GM18511 (cell line): Measurements from ENCODE around the gene MINDY4.

Experiments
- ATAC-seq: cut with Tn5 transposase; IDR thresholded peaks from one replicate; pipeline ENCODE4 v1.9.1; 2021; ENCODE audit warnings: mild to moderate bottlenecking, moderate library complexity; ENCODE audit not compliant: unreplicated experiment

The MINDY4 gene

GRCh38 chr7:30771174-30771879 is at the start of gene MINDY4:
Gene MINDY4, plus strand, starts transcription at chr7:30771417. Its CDS starts 77 bp downstream, at chr7:30771494.
- ATAC-seq = peak; percentile 90

DNA sequence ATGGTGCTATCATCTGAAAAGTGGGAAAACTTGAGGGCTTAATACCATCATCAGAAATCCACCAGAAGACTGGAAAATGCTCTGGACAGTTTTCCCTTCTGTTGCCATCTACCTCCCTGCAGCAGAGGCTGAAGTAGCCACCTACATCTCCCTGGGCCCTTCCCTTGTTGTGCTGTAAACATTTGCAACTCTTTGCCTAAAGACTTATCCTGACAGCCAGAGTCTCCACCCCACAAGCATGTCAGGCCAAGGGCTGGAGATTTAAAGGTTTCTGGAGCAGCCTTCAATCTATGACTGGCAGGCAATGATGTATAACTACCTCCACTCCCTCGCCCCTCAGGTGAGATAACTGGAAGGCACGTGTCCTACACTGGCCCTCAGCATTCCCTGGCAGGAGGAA is 49.0 kb upstream of the MINDY4 start:
- ATAC-seq = no peak

DNA sequence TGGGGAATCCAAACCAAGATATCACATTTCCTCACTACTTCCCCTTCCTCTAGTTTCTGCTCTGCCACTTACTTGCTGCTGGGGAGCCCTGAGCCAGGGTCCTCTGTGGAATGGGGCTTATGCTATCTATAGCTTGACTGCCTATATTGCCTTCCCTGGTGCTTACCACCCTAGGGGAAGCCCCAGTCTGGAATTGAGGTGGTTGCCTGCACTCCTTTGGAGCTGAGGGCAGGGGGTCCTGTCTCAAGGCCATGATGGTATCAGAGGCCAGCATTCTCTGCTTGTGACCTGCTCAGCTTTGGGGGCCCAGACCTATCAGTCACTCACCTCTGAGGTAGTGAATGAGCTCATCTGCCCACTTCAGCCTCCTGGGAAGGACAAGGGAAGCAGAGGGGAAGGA is 48.5 kb upstream of the MINDY4 start:
- no peak for ATAC-seq

GRCh38 chr7:30723776-30724175 is 47.4 kb upstream of the MINDY4 start:
- no peak for ATAC-seq

DNA sequence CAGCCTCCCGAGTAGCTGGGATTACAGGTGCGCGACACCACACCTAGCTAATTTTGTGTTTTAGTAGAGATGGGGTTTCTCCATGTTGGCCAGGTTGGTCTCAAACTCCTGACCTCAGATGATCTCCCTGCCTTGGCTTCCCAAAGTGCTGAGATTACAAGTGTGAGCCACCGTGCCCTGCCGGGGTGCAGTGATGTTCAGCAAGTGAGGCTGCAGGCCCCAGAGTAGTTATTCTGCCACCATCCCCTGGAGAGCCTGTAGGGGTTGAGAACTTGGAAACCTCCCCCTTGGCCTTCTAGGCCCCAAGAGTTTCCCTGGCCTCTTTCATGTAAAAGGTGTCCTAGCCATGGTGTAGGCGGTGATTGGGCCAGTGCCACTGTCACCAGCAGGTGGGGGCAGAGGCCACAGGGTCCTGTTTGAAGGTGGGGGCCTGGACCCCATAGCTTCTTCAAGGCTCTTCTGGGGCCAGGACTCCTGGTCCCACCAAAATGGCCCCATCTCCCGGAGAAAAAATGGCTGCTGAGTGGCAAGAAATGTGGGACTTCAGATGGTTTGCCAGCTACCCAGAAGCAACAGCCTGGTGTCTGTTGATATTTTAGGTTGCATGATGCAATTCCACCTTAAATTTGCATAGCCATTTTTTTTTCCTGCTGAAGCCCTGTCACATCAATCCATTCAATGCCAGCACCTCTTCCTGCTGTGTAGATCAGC is 44.8 kb upstream of the MINDY4 start:
- peak; percentile 20 for ATAC-seq

- peak; percentile 76 for ATAC-seq
These were observed 43.9 kb upstream of the MINDY4 start for GRCh38 chr7:30727061-30727945.

DNA sequence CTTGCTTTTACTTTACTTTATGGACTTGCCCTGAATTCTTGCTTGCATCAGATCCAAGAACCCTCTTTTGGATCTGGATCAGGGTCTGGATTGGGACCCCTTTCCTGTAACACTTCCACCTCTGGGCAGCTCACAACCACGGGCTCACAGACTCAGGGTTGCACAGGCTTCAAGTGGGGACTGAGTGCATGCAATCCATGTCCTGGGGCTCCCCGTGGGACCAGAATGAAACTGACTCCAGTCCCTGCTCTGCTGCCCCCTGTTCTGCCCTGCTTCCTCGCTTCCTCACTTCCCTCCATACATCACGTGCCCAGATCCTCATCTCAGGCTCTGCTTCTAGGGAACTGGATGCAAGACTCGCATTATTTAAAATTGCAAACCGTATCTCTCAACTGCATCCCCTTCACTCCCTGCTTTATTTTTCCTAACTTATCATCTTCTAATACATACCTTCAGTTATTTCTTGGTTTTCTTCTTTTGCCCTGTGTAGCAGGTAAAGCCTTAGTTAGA is 42.6 kb upstream of the MINDY4 start:
- ATAC-seq = no peak

GRCh38 chr7:30729642-30730041 is 41.6 kb upstream of the MINDY4 start:
- ATAC-seq = no peak

DNA sequence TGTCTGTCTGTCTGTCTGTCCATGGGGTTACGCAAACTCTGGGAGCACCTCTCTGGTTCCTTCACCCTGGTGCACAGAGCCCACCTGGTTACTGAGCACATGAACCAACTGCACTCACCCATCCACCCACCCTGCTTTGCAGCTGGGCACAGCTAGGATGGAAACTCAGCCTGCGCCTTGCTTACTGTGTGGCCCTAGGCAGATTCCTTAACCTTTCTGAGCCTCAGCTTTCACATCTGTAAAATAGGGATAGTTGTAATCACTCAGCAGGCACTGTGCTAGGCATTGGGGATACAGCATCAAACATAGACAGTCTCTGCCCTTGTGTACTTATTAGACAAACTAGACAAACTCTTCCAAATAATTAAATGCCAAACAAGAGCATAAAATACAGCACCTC is 41.1 kb upstream of the MINDY4 start:
- ATAC-seq = no peak

DNA sequence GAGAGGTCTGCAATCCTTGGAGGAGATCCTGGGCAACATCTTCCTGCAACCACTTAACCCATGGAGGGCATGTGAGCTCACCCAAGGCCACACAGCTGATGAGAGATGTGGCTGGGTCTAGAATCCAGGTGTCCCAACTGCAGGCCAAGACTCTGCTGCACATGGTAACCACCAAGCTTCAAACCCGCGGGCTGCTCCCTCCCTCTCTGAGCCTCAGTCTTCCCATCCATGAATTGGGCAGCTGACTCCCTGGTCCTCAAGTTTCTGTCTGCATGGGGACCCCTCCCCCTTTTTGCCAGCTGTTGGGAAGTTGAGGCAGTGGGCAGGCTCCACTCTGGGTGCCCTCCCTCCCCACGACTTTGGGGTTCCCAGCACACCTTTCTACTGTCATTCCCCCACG is 40.2 kb upstream of the MINDY4 start:
- ATAC-seq = no peak

DNA sequence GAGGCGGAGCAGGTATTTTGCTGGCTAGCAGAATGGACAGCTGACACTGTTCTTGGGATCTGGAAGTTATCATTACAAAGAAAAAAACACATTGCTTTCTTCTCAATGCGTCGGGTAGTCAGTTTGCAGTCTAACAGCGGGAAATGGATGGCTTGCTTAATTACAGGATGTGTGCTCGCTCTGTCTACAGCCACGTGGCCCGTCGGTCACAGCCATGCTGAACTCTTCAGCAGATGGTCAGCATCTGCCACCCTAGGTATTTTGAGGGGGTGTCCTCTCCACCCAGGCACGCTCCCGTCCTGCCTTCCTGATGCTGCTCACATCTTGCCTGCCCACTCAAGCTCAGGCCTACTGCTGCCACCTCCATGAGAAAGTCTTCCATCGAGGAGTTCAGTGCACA is 39.6 kb upstream of the MINDY4 start:
- ATAC-seq = no peak

GRCh38 chr7:30732606-30733005 is 38.6 kb upstream of the MINDY4 start:
- ATAC-seq = no peak

GRCh38 chr7:30733216-30733615 is 38.0 kb upstream of the MINDY4 start:
- ATAC-seq = no peak

- no peak for ATAC-seq
These were observed 37.5 kb upstream of the MINDY4 start for GRCh38 chr7:30733691-30734090.

GRCh38 chr7:30734497-30734896 is 36.7 kb upstream of the MINDY4 start:
- ATAC-seq = no peak

- ATAC-seq = no peak
These were observed 35.6 kb upstream of the MINDY4 start for GRCh38 chr7:30735631-30736030.

- no peak for ATAC-seq
These were observed 34.9 kb upstream of the MINDY4 start for GRCh38 chr7:30736291-30736690.

- no peak for ATAC-seq
These were observed 32.9 kb upstream of the MINDY4 start for GRCh38 chr7:30738026-30738915.

- no peak for ATAC-seq
These were observed 31.5 kb upstream of the MINDY4 start for GRCh38 chr7:30739691-30740090.

DNA sequence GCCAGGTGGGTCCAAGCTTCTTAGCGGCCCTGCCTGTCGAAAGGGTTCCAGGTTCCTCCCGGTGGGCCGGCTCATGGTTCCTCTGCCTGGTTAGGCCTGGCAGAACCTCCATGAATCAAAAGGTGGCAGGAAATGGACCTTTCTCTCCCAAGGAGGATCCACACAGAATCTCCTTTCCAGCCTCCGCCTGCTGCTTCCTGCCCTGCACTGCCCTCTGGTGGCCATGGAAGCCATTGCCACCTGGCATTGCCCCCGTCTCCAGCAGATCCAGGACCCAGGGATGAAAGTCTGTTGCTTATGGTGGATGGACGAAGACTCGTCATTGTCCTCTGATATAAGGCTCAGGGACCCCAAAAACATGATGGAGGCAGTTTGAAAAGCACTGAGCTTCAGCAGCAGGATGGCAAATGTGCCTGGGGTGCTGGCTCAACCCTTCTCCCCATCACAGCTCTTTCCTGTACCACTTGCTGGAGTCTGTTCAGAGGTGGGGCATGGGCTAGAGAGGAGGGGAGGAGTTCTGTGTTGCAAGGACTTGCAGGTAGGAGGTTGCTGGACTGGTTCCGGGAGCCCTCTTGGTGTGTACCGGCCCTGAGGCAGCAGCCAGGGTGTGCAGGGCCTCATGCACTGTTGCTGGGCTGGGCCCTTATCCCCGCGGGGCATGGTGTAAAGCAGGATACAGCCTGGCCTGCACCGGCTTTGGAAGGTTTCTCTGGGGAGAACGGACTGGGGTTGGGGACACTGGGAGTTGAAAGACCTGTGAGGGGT is 30.6 kb upstream of the MINDY4 start:
- ATAC-seq = peak; percentile 57
